ENCODE results near the gene RNF224.

Gene RNF224

GRCh38 chr9:137245450-137246421, 18.4 kb downstream of the RNF224 start:
- no peak overlapping the region for H3K4me2 ChIP-seq (ENCODE audit: low read length)
- no peaks in the 10 kb centered on the region for H3K27me3 ChIP-seq (ENCODE audit: control insufficient read depth, insufficient read depth, low read length)
- H3K9me3 ChIP-seq (replicated peaks; ENCODE audit: low read length), result no peaks in the 10 kb centered on the region
- no peak overlapping the region for H3K9ac ChIP-seq (ENCODE audit: low read depth, low read length)
- H3K4me1 ChIP-seq (ENCODE audit: control insufficient read depth, insufficient read depth, low read length), result peaks cover 11% of the 10 kb centered on the region
- H3K36me3 ChIP-seq (ENCODE audit: insufficient read depth, low read length), result peaks cover 26% of the 10 kb centered on the region
- H3K4me3 ChIP-seq (ENCODE audit: low read length), result no peak overlapping the region

GRCh38 chr9:137247135-137247915, 20.0 kb downstream of the RNF224 start:
- H3K9me3 ChIP-seq (replicated peaks; ENCODE audit: low read length), result no peaks in the 10 kb centered on the region
- H3K36me3 ChIP-seq (ENCODE audit: insufficient read depth, low read length), result peaks cover 18% of the 10 kb centered on the region
- H3K4me3 ChIP-seq (ENCODE audit: low read length), result no peak overlapping the region
- H3K9ac ChIP-seq (ENCODE audit: low read depth, low read length), result no peak overlapping the region
- no peaks in the 10 kb centered on the region for H3K27me3 ChIP-seq (ENCODE audit: control insufficient read depth, insufficient read depth, low read length)
- peaks cover 8% of the 10 kb centered on the region for H3K4me1 ChIP-seq (ENCODE audit: control insufficient read depth, insufficient read depth, low read length)
- H3K4me2 ChIP-seq (ENCODE audit: low read length), result no peak overlapping the region

GRCh38 chr9:137247916-137248175, 20.5 kb downstream of the RNF224 start:
- no peak overlapping the region for H3K4me2 ChIP-seq (ENCODE audit: low read length)
- no peak overlapping the region for H3K4me3 ChIP-seq (ENCODE audit: low read length)
- no peak overlapping the region for H3K9ac ChIP-seq (ENCODE audit: low read depth, low read length)
- H3K4me1 ChIP-seq (ENCODE audit: control insufficient read depth, insufficient read depth, low read length), result peaks cover 3% of the 10 kb centered on the region
- H3K9me3 ChIP-seq (replicated peaks; ENCODE audit: low read length), result no peaks in the 10 kb centered on the region
- no peaks in the 10 kb centered on the region for H3K27me3 ChIP-seq (ENCODE audit: control insufficient read depth, insufficient read depth, low read length)
- peaks cover 13% of the 10 kb centered on the region for H3K36me3 ChIP-seq (ENCODE audit: insufficient read depth, low read length)

- Histone ChIP-seq H3K9ac (ENCODE audit: low read depth, low read length) (no peak overlapping the region), H3K4me3 (ENCODE audit: low read length) (no peak overlapping the region), H3K4me1 (ENCODE audit: control insufficient read depth, insufficient read depth, low read length) (peaks cover 8% of the 10 kb centered on the region), H3K27me3 (ENCODE audit: control insufficient read depth, insufficient read depth, low read length) (no peaks in the 10 kb centered on the region), H3K4me2 (ENCODE audit: low read length) (no peak overlapping the region), H3K9me3 (replicated peaks; ENCODE audit: low read length) (no peaks in the 10 kb centered on the region), H3K36me3 (ENCODE audit: insufficient read depth, low read length) (no peaks in the 10 kb centered on the region)
These were observed 23.3 kb downstream of the RNF224 start for GRCh38 chr9:137250329-137251193.

GRCh38 chr9:137251194-137251461, 23.8 kb downstream of the RNF224 start, which contains the start of gene STPG3:
Gene STPG3, plus strand, starts transcription at chr9:137251286. Its CDS starts 1 bp downstream, at chr9:137251287.
- Histone ChIP-seq H3K27me3 (ENCODE audit: control insufficient read depth, insufficient read depth, low read length) (no peaks in the 10 kb centered on the region), H3K4me2 (ENCODE audit: low read length) (no peak within 1 kb of the TSS), H3K9me3 (replicated peaks; ENCODE audit: low read length) (no peaks in the 10 kb centered on the region), H3K4me1 (ENCODE audit: control insufficient read depth, insufficient read depth, low read length) (peaks cover 10% of the 10 kb centered on the region), H3K9ac (ENCODE audit: low read depth, low read length) (no peak within 1 kb of the TSS), H3K36me3 (ENCODE audit: insufficient read depth, low read length) (no peaks in the 10 kb centered on the region), H3K4me3 (ENCODE audit: low read length) (no peak within 1 kb of the TSS)

- H3K4me1 ChIP-seq (ENCODE audit: control insufficient read depth, insufficient read depth, low read length), result peaks cover 15% of the 10 kb centered on the region
- no peak overlapping the region for H3K4me2 ChIP-seq (ENCODE audit: low read length)
- no peak overlapping the region for H3K9ac ChIP-seq (ENCODE audit: low read depth, low read length)
- no peaks in the 10 kb centered on the region for H3K9me3 ChIP-seq (replicated peaks; ENCODE audit: low read length)
- no peaks in the 10 kb centered on the region for H3K27me3 ChIP-seq (ENCODE audit: control insufficient read depth, insufficient read depth, low read length)
- no peak overlapping the region for H3K4me3 ChIP-seq (ENCODE audit: low read length)
- peaks cover 4% of the 10 kb centered on the region for H3K36me3 ChIP-seq (ENCODE audit: insufficient read depth, low read length)
These were observed 24.4 kb downstream of the RNF224 start for GRCh38 chr9:137251490-137252268.

- H3K4me1 ChIP-seq (ENCODE audit: control insufficient read depth, insufficient read depth, low read length), result peaks cover 19% of the 10 kb centered on the region
- no peak overlapping the region for H3K9ac ChIP-seq (ENCODE audit: low read depth, low read length)
- H3K4me2 ChIP-seq (ENCODE audit: low read length), result no peak overlapping the region
- H3K27me3 ChIP-seq (ENCODE audit: control insufficient read depth, insufficient read depth, low read length), result no peaks in the 10 kb centered on the region
- H3K9me3 ChIP-seq (replicated peaks; ENCODE audit: low read length), result no peaks in the 10 kb centered on the region
- H3K4me3 ChIP-seq (ENCODE audit: low read length), result no peak overlapping the region
- H3K36me3 ChIP-seq (ENCODE audit: insufficient read depth, low read length), result peaks cover 9% of the 10 kb centered on the region
These were observed 25.5 kb downstream of the RNF224 start for GRCh38 chr9:137252555-137253506.

- Histone ChIP-seq H3K4me1 (ENCODE audit: control insufficient read depth, insufficient read depth, low read length) (peaks cover 19% of the 10 kb centered on the region), H3K4me2 (ENCODE audit: low read length) (peak overlapping the region; percentile 99), H3K4me3 (ENCODE audit: low read length) (peak overlapping the region; percentile 89), H3K27me3 (ENCODE audit: control insufficient read depth, insufficient read depth, low read length) (no peaks in the 10 kb centered on the region), H3K36me3 (ENCODE audit: insufficient read depth, low read length) (peaks cover 17% of the 10 kb centered on the region), H3K9me3 (replicated peaks; ENCODE audit: low read length) (no peaks in the 10 kb centered on the region), H3K9ac (ENCODE audit: low read depth, low read length) (peak overlapping the region; percentile 96)
These were observed 26.7 kb downstream of the RNF224 start for GRCh38 chr9:137253717-137254623.

- Histone ChIP-seq H3K4me1 (ENCODE audit: control insufficient read depth, insufficient read depth, low read length) (peaks cover 19% of the 10 kb centered on the region), H3K9me3 (replicated peaks; ENCODE audit: low read length) (no peaks in the 10 kb centered on the region), H3K4me2 (ENCODE audit: low read length) (peak within 1 kb of the TSS; percentile 99), H3K4me3 (ENCODE audit: low read length) (peak within 1 kb of the TSS; percentile 89), H3K36me3 (ENCODE audit: insufficient read depth, low read length) (peaks cover 22% of the 10 kb centered on the region), H3K9ac (ENCODE audit: low read depth, low read length) (peak within 1 kb of the TSS; percentile 96), H3K27me3 (ENCODE audit: control insufficient read depth, insufficient read depth, low read length) (no peaks in the 10 kb centered on the region)
These were observed 27.5 kb downstream of the RNF224 start, which contains the start of gene NELFB for GRCh38 chr9:137254624-137255447. Gene NELFB, plus strand, starts transcription at chr9:137255327.

Data from skeletal muscle satellite cell (primary cell).